TTC549 (cell line): ENCODE measurements around the gene PDE4DIP.
"Not testable (repeated sequence)": the region's sequence is repeated elsewhere in the genome, so short reads cannot be mapped to it uniquely, and the experiment has no call there.

Experiments used
- FAIRE-seq: peaks from 2 replicates; lab custom pipeline; 2012; peaks lifted over from hg19 to GRCh38; lab: Jason Lieb, UNC

The PDE4DIP gene

GRCh38 chr1:148874408-148875388 lies 30.5 kb downstream of the PDE4DIP start:
- not testable (repeated sequence) for FAIRE-seq

GRCh38 chr1:148879812-148880416 lies 35.7 kb downstream of the PDE4DIP start:
- FAIRE-seq, result not testable (repeated sequence)

GRCh38 chr1:148881261-148881660 lies 37.0 kb downstream of the PDE4DIP start:
- FAIRE-seq, result not testable (repeated sequence)

- FAIRE-seq, result not testable (repeated sequence)
Measured at GRCh38 chr1:148885219-148885618, 41.0 kb downstream of the PDE4DIP start.

- FAIRE-seq, result not testable (repeated sequence)
Measured at GRCh38 chr1:148886293-148886692, 42.1 kb downstream of the PDE4DIP start.

- FAIRE-seq, result not testable (repeated sequence)
Measured at GRCh38 chr1:148888597-148888996, 44.4 kb downstream of the PDE4DIP start.

- not testable (repeated sequence) for FAIRE-seq
Measured at GRCh38 chr1:148889267-148890074, 45.2 kb downstream of the PDE4DIP start.

GRCh38 chr1:148890075-148890568 lies 45.9 kb downstream of the PDE4DIP start:
- not testable (repeated sequence) for FAIRE-seq

GRCh38 chr1:148894360-148895352 lies 50.4 kb downstream of the PDE4DIP start:
- FAIRE-seq, result not testable (repeated sequence)

GRCh38 chr1:148900026-148900425 lies 55.8 kb downstream of the PDE4DIP start:
- FAIRE-seq, result not testable (repeated sequence)

- not testable (repeated sequence) for FAIRE-seq
Measured at GRCh38 chr1:148900691-148901090, 56.5 kb downstream of the PDE4DIP start.

- not testable (repeated sequence) for FAIRE-seq
Measured at GRCh38 chr1:148901150-148901952, 57.1 kb downstream of the PDE4DIP start.

- FAIRE-seq, result not testable (repeated sequence)
Measured at GRCh38 chr1:148901953-148902341, 57.7 kb downstream of the PDE4DIP start.

- FAIRE-seq, result not testable (repeated sequence)
Measured at GRCh38 chr1:148909219-148909826, 65.1 kb downstream of the PDE4DIP start.

GRCh38 chr1:148911303-148911928 lies 67.2 kb downstream of the PDE4DIP start:
- FAIRE-seq, result not testable (repeated sequence)

- FAIRE-seq, result not testable (repeated sequence)
Measured at GRCh38 chr1:148916222-148916621, 72.0 kb downstream of the PDE4DIP start.

GRCh38 chr1:148916695-148917348 lies 72.6 kb downstream of the PDE4DIP start:
- not testable (repeated sequence) for FAIRE-seq

- not testable (repeated sequence) for FAIRE-seq
Measured at GRCh38 chr1:148918836-148919447, 74.7 kb downstream of the PDE4DIP start.
